HepG2 (cell line): ENCODE measurements around the gene CDK5RAP2. TPM values are rescaled to one million over a fixed set of nuclear protein-coding genes. Genes with fewer than 3 reads are reported as not detected.

ENCODE experiments used
- ATF3 ChIP-seq: sonication (generic); formaldehyde crosslinking; IDR thresholded peaks from 2 replicates; pipeline ENCODE4 v1.4.0; 2020; ENCODE audit warnings: missing genetic modification reagents
- BCLAF1 ChIP-seq: fragments of 450-650 bp; IDR thresholded peaks from 2 replicates; pipeline ENCODE4 v1.6.1; 2017; ENCODE audit warnings: mild to moderate bottlenecking
- CEBPG ChIP-seq: IDR thresholded peaks from 2 replicates; pipeline ENCODE4 v1.6.1; 2016
- EP300 ChIP-seq, 3 experiments: sonication (generic) in 1 of 3; formaldehyde crosslinking in 1 of 3; IDR thresholded peaks; 2 replicates each; pipeline versions ENCODE4 v1.5.1 to v1.6.1; 2011 to 2020; ENCODE audit warnings: low read depth in 2 of 3, low read length in 2 of 3, borderline replicate concordance in 1 of 3, improper control_type of control experiment in 1 of 3, mild to moderate bottlenecking in 1 of 3, missing genetic modification reagents in 1 of 3, moderate library complexity in 1 of 3
- HMG20A ChIP-seq: IDR thresholded peaks from 2 replicates; pipeline ENCODE4 v1.6.1; 2016; ENCODE audit warnings: borderline replicate concordance
- KLF11 ChIP-seq: IDR thresholded peaks from 2 replicates; pipeline ENCODE4 v1.6.1; 2016; ENCODE audit warnings: missing compliant biosample characterization
- KLF9 ChIP-seq: IDR thresholded peaks from 2 replicates; pipeline ENCODE4 v1.6.1; 2016; ENCODE audit warnings: low read depth
- MTA1 ChIP-seq: sonication (generic); formaldehyde crosslinking; IDR thresholded peaks from 2 replicates; pipeline ENCODE4 v1.4.0; 2020; ENCODE audit warnings: missing genetic modification reagents, mild to moderate bottlenecking, borderline replicate concordance
- NFIB ChIP-seq: sonication (generic); formaldehyde crosslinking; IDR thresholded peaks from 2 replicates; pipeline ENCODE4 v1.9.0; 2021; ENCODE audit warnings: missing genetic modification reagents, mild to moderate bottlenecking, borderline replicate concordance
- NFIC ChIP-seq: IDR thresholded peaks from 2 replicates; pipeline ENCODE4 v1.6.1; 2012; ENCODE audit warnings: mild to moderate bottlenecking, low read length, inconsistent platforms
- RFX1 ChIP-seq: fragments of 450-650 bp; IDR thresholded peaks from 2 replicates; pipeline ENCODE4 v1.6.1; 2017
- RORA ChIP-seq: sonication (generic); formaldehyde crosslinking; IDR thresholded peaks from 2 replicates; pipeline ENCODE4 v1.5.0; 2020; ENCODE audit warnings: mild to moderate bottlenecking, missing genetic modification reagents, moderate library complexity
- SIN3A ChIP-seq: IDR thresholded peaks from 2 replicates; pipeline ENCODE4 v1.6.1; 2011; ENCODE audit warnings: low read depth, mild to moderate bottlenecking, control low read depth, low read length, borderline replicate concordance
- SMAD3 ChIP-seq: sonication (generic); formaldehyde crosslinking; IDR thresholded peaks from 2 replicates; pipeline ENCODE4 v1.4.0; 2020; ENCODE audit warnings: missing genetic modification reagents
- SMARCC2 ChIP-seq: fragments of 450-650 bp; IDR thresholded peaks from 2 replicates; pipeline ENCODE4 v1.6.1; 2017; ENCODE audit warnings: antibody characterized with exemption, mild to moderate bottlenecking
- TOPORS ChIP-seq: sonication (generic); formaldehyde crosslinking; IDR thresholded peaks from 2 replicates; pipeline ENCODE4 v1.8.0; 2023; ENCODE audit warnings: mild to moderate bottlenecking, missing genetic modification reagents
- TSC22D2 ChIP-seq: sonication (generic); formaldehyde crosslinking; IDR thresholded peaks from 2 replicates; pipeline ENCODE4 v1.5.1; 2020; ENCODE audit warnings: missing genetic modification reagents, mild to moderate bottlenecking, borderline replicate concordance
- U2AF2 ChIP-seq: fragments of 200-400 bp; formaldehyde crosslinking; IDR thresholded peaks from 2 replicates; pipeline ENCODE4 v1.6.1; 2017; ENCODE audit warnings: low read depth, mild to moderate bottlenecking, low read length
- ZMAT3 ChIP-seq: sonication (generic); formaldehyde crosslinking; conservative IDR thresholded peaks from 2 replicates; pipeline ENCODE4 v1.7.0; 2021; ENCODE audit warnings: missing genetic modification reagents
- ZNF24 ChIP-seq: fragments of 450-650 bp; IDR thresholded peaks from 2 replicates; pipeline ENCODE4 v1.6.1; 2017; ENCODE audit warnings: antibody characterized with exemption, mild to moderate bottlenecking
- ZNF276 ChIP-seq: sonication (generic); formaldehyde crosslinking; IDR thresholded peaks from 2 replicates; pipeline ENCODE4 v1.4.0; 2020; ENCODE audit warnings: mild to moderate bottlenecking, low read depth, missing genetic modification reagents
- ZNF44 ChIP-seq: sonication (generic); formaldehyde crosslinking; IDR thresholded peaks from 2 replicates; pipeline ENCODE4 v1.5.1; 2020; ENCODE audit warnings: mild to moderate bottlenecking, missing genetic modification reagents
- ZNF441 ChIP-seq: sonication (generic); formaldehyde crosslinking; IDR thresholded peaks from 2 replicates; pipeline ENCODE4 v1.7.0; 2021; ENCODE audit warnings: missing genetic modification reagents, borderline replicate concordance
- ZNF546 ChIP-seq: sonication (generic); formaldehyde crosslinking; conservative IDR thresholded peaks from 2 replicates; pipeline ENCODE4 v1.8.1; 2023; ENCODE audit warnings: mild to moderate bottlenecking, missing genetic modification reagents
- polyA plus RNA-seq, 8 experiments: library from polyadenylated mRNA; depleted of rRNA in 3 of 8; stranded (reverse) in 7 of 8; unstranded in 1 of 8; fragments of >200 nt; fragmentation: Illumina TruSeq in 4 of 8; extraction: Trizol in 4 of 8; gene quantifications; 2 replicates each; pipeline versions ENCODE4 v1.2.1 to v1.2.3, GENCODE V29; 2011 to 2016; ENCODE audit warnings: low read depth in 4 of 8, missing spikeins in 1 of 8, mixed read lengths in 1 of 8; ENCODE audit not compliant: insufficient read depth in 1 of 8
- total RNA-seq, 5 experiments: library from RNA; depleted of rRNA; stranded (reverse); fragments of >200 nt; fragmentation: Illumina TruSeq; extraction: Trizol; gene quantifications; 2 replicates each; pipeline ENCODE4 v1.2.3, GENCODE V29; 2016; ENCODE audit warnings: low read depth in 1 of 5
- TF ChIP-seq, protein P1 (sequence below): sonication (generic); formaldehyde crosslinking; IDR thresholded peaks from 2 replicates; pipeline ENCODE4 v1.5.0; 2020; ENCODE audit warnings: mild to moderate bottlenecking, low read depth, missing genetic modification reagents, borderline replicate concordance

CDK5RAP2 gene
- total and polyA plus RNA-seq, 2 of the 13 experiments (the other 11 are each of a cell fraction or from before 2014, with no cell fraction given): 31.8 to 42.2 TPM

- TF ChIP-seq SIN3A (no peak), KLF9 (CRISPR knock-in tag) (no peak), NFIC (no peak), RORA (CRISPR knock-in tag) (no peak), ZMAT3 (CRISPR knock-in tag) (no peak), SMARCC2 (no peak), SMAD3 (CRISPR knock-in tag) (no peak), TSC22D2 (no peak), MTA1 (CRISPR knock-in tag) (peak; percentile 81; the same call in 1 of the 2 replicates), NFIB (CRISPR knock-in tag) (no peak), U2AF2 (no peak), TOPORS (CRISPR knock-in tag) (no peak), ATF3 (CRISPR knock-in tag) (no peak), ZNF546 (CRISPR knock-in tag) (no peak), ZNF44 (CRISPR knock-in tag) (no peak), ZNF276 (no peak), HMG20A (peak; percentile 54), CEBPG (CRISPR knock-in tag) (no peak), EP300 (IDR thresholded peaks at IDR 0.05; ENCODE audit: low read depth in 2 of 2, low read length in 2 of 2) (peak in 1 of 2 experiments; percentile 19; a peak in 1 of 4 replicates), EP300 (CRISPR knock-in tag; IDR thresholded peaks at IDR 0.05; ENCODE audit: borderline replicate concordance) (no peak), KLF11 (CRISPR knock-in tag) (no peak), ZNF24 (no peak), ZNF441 (CRISPR knock-in tag) (no peak), RFX1 (no peak), BCLAF1 (no peak)
- TF ChIP-seq, protein P1, sequence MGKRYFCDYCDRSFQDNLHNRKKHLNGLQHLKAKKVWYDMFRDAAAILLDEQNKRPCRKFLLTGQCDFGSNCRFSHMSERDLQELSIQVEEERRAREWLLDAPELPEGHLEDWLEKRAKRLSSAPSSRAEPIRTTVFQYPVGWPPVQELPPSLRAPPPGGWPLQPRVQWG (CRISPR knock-in tag): no peak
These were observed 193.4 kb downstream of the CDK5RAP2 start (continued) for GRCh38 chr9:120386390-120387131.
